HG03045 (cell line): ENCODE results near the gene KRT39.
"Not testable (repeated sequence)": the region's sequence is repeated elsewhere in the genome, so short reads cannot be mapped to it uniquely, and the experiment has no call there.

Experiments used
- ATAC-seq: cut with Tn5 transposase; IDR thresholded peaks from one replicate; pipeline ENCODE4 v1.9.1; 2021; ENCODE audit warnings: mild to moderate bottlenecking, moderate library complexity; ENCODE audit not compliant: unreplicated experiment

KRT39 gene

DNA sequence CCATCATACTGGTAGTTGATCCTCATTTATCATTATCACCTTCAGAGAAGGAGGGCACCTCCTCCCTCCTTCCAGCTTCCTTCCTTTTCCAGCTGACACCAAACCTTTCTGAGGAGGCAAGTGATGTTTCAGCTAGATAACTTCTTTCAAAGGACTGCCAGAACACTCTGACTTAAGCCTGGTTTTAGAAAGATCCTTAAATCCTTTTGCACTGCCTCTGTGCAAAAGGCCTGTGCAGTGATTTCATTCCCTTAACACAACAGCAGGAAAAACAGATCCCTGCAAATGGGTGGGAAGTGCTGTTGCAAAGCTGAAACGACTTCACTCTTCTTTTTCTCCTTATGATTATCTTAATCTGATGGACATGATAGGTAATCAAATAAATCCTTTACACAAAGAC is 22.2 kb downstream of the KRT39 start:
- no peak for ATAC-seq

DNA sequence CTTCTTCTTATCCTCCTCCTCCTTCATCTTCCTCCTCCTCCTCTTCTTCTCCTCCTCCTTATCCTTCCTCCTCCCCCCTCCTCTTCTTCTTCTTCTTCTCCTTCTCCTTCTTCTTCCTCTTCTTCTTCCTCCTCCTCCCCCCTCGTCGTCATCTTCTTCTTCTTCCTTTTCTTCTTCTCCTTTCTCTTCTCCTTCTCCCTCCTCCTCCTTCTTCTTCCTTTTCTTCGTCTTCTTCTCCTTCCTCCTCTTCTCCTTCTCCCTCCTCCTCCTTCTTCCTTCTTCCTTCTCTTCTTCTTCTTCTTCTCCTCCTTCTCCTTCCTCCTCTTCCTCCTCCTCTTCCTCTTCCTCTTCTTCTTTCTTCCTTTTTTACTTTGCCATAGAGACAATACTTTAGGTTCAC is 24.2 kb downstream of the KRT39 start:
- no peak for ATAC-seq

DNA sequence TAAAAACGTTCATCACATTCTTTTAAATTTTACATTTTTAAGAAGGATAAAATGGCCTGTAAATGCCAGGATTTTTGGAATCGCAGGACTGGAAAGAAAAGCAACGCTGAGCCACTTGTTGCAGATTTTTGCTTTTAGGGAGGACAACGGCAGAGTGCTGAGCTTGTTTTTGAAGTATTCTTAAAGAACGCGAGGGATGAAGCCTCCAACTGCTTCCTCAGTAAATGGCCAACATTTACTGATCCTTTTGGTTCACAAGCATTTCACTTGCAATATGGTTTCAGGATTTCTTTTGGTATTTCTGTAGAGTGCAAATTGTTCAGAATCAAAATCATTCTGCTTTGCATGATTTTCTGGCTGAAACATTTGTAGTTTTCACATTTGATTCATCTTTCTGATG is 26.5 kb downstream of the KRT39 start:
- no peak for ATAC-seq

DNA sequence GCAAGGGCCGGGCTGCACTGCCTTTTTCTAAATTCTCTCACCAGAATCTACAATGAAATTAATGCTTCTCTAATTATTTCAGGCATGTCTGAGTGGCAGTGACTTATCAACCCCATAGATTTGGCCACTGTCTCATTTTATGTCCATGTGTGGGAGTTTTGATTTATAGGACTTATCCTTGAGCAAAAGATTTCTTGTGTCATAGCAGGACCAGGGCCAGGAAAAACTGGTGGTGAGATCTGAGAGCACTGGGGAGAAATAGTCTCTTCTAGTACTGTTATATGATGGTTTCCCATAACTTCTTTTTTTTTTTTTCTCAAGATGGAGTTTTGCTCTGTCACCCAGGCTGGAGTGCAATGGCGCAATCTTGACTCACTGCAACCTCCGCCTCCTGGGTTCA is 27.8 kb downstream of the KRT39 start:
- no peak for ATAC-seq

DNA sequence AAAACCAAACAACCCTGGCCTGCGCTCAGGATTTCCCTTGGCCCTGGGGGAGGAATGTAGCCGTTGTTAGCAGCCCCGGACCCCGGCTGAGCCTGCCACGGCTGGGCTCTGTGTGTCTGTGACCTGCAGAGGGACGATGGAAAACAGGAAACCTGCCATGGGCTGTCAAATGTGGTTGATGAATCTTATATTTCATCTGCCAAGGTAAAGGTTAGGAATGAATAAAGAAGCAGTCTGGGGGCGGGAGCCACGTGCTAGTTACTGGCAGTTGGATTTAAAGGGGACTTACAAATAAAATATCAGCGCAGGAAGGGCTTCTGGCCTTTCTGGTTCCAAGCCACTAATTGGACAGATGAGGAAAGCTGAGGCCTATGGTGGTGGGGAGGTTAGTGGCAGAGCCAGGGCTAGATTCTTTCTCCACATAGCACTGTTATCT is 29.3 kb downstream of the KRT39 start, which contains the start of gene KRT23:
Gene KRT23 (minus strand): TSS at position 263 of the 436 bp plus-strand sequence. CDS start 1,043 bp downstream, outside the sequence.
- ATAC-seq = no peak

DNA sequence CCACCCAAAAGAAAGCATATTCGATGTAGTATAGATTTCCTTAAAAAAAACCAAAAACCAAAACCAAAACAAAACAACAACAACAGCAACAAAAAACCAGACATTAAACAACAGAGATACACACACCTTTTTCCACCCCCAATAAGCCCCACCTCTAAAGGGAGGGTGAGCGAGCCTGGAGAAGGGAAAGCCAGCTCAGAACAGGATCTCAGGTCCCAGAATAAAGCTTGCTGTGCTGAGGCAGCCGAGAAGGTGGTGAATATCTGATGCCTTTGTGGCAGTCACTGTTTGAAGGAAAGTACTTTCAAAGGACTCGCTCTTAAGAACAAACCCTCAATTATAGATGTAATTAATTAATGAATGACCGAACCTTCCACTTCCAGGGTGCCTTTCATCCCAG is 29.8 kb downstream of the KRT39 start:
- ATAC-seq = no peak

DNA sequence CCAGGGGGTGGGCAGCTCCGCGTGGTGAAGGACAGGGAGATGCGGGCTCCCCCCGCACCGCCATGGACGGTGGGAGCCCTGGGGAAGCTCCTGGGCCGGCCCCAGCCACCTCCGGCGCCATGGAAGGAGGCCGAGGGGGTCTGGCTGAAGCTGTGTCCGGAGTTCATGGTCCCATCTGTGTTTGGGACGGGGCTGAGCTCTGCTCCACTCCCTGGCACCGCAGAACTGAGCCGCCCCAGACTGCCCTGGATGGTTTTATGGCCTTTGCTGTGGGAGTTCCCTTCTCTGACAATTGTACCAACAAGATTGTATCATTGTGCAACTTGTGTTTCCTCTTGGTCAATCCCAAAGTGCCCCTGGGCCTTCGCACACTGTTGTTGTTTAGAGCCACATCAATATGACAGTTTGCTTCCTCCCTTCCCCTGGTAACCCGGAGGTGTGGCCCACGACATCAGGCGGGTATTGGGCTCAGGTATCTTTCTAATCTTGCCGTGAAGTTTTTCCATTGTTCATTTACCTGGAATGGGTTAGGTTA is 30.2 kb downstream of the KRT39 start:
- ATAC-seq = no peak

DNA sequence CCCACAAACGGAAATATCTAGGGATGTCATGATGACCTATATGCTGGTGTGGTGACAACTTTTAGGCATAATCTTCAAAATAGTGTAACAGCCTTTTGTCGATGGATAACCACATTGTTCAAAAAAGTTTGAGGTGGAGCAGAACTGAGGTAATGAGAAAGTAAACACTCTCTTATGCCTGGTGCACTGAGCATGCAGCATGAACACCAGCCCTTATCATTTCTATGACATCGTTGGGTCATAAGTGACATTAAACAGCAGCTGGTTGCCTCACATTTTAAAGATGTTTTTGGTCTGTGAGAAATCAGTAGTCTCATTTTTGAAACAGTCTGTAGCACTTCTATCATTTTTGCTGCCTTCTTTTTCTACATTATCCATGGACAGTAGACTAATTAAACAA is 31.1 kb downstream of the KRT39 start:
- ATAC-seq = no peak

DNA sequence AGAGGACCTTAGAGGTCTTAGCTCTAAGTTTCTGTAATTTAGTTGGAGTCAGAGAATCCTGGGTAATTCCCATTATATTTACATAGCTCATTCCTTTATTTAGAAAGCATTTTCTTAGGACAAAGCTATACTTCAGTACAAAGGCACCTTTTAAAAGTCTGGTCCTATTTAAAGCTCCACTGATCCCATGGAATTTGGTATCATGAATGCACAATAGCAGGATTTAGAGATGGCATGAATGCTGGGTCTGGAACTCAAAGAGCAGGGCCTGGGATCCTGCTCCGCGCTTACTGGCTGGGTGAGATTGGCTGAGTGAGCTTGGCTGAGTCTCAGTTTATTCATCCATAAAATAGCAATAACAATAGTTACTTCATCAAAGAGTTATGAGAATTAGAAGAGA is 34.1 kb downstream of the KRT39 start:
- no peak for ATAC-seq

DNA sequence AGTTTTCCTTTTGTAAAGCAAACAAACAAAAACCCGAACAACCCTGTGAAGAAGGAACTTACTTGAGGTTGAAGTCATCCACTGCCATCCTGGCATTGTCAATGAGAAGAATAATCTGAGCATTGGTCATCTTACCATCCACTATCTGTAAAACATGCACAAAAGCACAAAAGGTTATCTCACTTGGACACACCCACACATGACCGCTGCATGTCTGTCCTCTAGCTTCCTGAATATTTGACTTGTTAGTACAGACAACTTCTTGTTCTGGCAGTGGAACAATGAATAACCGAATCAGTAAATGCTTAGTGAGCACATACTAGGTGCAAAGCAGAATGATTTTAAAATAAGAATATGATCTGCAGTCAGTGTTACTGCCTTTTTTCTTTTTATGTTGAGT is 35.4 kb downstream of the KRT39 start:
- ATAC-seq = no peak

DNA sequence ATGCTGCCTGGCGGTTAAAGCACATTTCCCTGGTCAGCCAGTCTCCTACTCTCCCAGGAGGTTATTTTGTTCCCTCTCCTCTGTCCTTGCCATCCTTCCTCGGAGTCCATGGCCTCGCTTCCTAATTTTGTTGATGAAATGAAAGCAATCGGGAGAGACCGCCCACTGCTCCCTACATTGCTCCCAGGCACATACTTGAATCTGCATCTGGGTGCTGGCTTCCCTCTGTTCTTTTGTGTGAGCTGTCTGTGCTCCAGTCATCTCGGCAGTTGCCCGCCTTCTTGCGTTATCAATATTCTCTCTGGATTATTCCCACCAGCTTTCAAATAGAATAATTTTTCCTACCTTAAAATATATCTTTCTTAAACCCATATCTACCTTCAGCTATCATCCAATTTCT is 40.4 kb downstream of the KRT39 start:
- no peak for ATAC-seq

DNA sequence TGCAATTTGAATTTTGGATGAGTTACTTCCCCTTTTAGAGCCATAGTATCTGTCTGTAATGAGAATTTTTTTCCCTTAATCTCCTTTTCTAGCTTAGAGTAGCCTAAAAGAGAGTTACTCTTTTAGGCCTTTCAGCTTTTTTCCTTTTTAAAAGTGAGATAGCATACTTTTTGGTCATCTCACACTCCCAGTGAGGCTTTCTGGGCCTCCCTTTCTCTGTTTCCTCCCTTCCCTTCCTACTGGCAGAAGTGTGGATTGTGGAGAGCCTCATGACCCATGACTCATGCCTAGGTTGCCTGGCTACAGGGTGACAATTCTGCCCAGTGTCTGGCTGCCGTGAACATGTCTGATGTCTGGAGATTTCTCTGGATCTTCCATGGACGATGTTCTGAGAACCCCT is 44.5 kb downstream of the KRT39 start:
- ATAC-seq = no peak

DNA sequence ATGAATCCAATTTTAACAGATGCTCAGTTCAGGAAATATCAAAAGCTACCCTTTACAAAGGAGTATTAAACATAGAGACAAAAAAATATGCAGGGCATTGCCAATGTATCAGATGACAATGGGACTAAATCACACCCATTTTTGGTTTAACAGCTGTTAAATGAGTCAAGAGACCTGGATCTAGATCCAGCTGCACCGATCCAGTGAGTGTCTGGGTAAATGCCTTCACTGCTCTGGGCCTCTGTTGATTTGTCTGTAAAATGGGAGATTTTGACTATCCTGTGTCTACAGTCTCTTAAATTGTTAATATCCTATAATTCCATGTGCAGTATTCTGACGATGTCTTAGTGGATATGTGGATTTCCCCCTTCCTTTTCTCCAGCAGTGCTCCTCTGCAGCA is 45.7 kb downstream of the KRT39 start:
- no peak for ATAC-seq

DNA sequence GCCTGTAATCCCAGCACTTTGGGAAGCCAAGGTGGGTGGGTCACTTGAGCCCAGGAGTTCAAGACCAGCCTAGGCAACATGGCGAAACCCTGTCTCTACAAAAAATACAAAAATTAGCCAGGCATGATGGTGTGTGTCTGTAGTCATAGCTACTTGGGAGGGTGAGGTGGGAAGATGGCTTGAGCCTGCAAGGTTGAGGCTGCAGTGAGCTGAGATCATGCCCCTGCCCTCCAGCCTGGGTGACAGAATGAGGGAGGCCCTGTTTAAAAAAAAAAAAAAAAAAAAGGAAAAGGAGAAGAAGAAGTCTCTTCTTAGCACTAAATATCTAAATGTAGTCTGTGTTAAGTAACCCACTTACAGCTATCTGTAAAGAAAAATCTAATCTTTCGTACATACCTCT is 49.6 kb downstream of the KRT39 start:
- ATAC-seq = not testable (repeated sequence)

DNA sequence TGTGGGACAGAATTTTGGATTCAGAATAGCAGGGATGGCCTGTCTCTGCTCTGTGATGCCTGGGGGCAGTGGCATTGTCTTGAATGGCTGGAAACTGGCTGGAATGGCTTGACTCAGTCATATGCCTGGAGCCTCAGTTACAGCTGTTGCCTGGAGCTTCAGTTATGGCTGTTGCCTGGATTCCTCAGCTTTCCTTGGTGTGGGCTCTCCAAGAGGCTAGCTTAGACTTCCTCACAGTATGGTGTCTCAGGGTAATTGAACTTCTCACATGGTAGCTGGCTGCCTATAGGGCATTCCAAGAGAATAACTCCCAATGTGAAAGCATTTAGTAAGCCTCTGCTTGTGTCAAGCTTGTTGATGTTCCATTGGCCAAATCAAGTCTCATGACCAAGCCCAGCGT is 50.4 kb downstream of the KRT39 start:
- no peak for ATAC-seq

DNA sequence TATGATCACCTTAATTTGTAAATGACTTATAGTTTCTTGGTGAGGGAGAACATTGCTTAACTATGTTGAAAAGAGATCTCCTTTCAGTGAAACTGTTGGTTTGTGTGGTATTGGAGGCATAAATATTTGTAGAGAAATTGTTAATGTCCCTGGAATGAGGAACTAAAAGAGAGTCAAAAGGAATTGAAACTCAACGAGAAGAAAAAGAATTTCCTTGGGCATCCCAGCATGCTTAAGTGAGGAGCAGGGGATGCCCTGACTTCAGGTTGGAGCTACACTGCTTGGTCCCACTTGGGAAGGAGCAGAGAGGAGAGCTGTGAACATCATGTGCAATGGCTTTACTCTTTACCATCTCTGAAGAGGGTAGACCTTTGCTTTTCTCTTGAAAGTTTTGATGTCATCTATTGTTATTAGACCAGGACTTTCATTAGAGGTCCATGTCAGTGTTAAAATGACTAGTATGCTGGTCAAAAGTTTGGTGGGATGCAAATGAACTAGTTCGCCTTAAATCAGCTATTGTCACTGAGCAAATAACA is 51.0 kb downstream of the KRT39 start:
- ATAC-seq = no peak

DNA sequence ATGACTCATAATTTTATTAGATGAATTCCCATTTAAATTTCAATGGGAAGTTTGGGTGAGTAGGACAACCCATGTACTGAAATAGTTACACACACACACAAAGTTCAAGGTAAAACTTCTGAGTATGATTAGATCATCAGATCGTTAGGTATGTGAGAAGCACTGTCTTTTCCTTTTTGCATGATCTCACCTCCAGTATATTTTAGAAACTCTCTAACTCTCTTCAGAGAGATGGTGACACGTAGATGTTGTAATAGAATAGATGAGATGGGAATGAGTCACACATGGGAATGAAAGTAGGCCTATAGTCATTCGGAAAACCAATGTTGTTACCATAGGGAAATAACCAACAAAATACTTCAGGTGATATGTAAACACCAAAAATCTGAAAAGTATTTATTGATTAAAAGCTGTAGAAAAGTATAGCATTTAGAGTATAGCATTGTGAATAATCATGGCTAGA is 51.5 kb downstream of the KRT39 start:
- no peak for ATAC-seq

DNA sequence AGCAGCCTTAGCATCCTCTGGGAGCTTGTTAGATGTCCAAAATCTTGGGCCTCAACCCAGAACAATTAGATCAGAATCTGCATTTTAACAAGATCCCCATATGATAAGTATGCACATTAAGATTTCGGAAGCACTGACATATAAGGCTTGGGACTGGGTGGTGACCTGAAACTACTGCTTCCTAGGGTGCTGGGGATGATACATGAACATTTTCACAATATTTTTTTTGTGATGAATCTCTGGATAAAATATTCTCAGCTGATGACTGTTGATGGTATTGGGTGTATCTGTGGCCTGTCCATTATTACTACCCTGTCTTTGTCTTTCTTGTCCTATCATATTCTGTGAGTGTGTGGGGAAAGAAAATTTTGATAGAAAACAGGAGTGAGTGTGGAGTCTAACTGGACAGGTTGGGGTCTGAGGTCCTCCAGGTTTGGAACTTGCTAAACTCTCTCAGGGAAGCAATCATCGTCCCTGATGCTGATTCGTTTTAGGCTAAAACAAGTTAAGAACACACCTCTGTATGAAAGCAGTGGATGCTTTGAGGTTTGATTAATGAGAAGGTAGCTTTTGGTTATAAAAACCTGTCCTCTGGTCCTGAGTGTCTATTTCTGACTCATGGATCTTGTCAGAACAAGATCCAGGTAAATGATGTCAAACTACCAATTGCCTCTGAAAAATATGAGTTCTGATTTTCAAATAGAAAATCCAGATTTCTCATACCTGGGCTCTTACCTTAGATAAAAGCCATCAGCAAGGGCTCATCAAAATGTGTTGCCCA is 52.5 kb downstream of the KRT39 start:
- no peak for ATAC-seq

DNA sequence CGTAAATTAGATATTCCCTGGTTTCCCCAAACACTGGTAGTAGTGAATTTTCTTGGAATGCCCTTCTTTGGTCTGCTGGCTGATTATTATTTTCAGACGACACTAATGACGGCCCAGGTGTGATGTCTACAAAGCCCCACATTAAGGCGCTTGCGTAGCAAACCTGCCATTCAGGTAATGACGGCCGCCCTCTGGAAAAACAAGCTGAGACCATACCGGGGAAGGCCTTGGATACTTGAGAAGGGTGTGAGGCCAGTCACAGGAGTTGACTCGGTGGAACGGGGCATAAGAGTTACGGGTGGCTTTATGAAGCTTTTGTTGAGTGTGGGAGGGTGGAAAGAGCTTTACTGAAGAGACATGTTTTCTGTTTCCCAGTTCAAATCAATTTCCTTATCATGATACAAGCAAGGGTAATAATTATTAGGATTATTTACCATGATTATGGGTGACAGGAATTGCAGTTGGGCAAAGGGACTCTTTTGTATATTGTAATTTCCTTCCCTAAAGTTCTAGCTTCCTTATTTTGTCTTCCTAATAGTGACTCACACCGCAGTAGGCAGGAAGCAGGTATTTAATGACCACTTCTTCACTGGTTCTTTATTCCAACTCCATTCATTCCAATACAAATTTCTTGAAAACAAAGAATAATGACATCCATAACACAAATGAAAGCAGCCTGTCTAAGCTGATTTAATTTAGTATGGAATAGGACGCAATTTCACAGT is 54.1 kb downstream of the KRT39 start:
- ATAC-seq = no peak

DNA sequence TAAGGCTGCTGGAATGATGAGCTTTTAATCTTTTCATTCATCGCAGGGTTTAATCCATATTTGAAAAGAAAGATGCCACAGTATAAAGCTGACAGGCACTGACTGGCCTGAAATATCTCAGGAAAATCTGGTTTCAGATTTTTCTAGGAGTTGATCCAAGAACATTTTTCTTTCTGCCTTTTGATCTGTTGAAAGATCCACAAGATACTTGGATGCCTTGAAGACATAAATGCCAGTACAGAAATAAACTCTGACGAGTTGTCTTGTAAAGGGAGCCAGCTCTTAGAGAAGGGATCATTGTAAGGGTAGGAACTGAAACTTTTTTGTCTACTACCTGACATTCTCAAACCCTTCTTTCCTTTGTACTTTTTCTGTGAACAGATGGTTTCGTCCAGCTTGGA is 56.3 kb downstream of the KRT39 start:
- ATAC-seq = no peak

DNA sequence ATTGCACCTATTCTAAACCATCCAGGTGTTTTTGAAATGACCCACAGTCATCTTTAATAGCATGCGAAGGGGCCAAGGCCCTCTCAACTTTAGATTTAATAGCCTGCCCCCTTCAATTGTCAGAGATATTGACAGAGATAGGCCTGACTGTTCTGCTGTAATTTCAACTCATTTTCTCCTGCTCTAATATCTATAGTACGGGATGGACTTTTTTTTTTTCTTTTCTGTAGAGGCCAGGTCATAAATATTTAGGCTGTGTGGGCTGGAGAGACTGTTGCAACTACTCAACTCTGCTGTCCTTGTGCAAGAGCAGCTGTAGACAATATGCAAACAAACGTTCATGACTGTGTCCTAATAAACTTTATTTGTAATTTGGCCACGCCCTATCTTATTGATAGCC is 57.0 kb downstream of the KRT39 start:
- no peak for ATAC-seq

DNA sequence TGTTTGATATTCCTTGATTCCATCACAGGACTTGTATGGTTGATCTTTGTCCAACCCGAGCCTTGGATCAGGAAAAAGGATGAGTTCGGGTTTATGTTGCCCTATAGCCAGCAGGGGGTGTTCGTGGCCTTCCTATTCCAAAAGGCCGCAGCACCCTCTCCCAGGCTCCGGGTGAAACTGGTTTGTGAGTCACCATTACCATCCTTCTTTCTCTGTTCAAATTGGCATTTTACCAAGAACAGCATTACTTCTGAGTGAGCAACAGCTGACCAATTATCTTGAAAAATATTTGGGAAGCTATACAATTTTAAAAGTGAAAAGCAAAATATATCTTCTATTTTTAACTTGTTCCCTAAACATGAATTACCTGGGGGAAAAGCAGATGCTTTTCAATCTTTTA is 57.4 kb downstream of the KRT39 start:
- no peak for ATAC-seq
